HG03439 (cell line): ENCODE measurements around the gene BRD3.

Source experiments
- ATAC-seq: cut with Tn5 transposase; IDR thresholded peaks from one replicate; pipeline ENCODE4 v1.9.1; 2021; ENCODE audit warnings: mild to moderate bottlenecking, moderate library complexity; ENCODE audit not compliant: unreplicated experiment

The BRD3 gene

DNA sequence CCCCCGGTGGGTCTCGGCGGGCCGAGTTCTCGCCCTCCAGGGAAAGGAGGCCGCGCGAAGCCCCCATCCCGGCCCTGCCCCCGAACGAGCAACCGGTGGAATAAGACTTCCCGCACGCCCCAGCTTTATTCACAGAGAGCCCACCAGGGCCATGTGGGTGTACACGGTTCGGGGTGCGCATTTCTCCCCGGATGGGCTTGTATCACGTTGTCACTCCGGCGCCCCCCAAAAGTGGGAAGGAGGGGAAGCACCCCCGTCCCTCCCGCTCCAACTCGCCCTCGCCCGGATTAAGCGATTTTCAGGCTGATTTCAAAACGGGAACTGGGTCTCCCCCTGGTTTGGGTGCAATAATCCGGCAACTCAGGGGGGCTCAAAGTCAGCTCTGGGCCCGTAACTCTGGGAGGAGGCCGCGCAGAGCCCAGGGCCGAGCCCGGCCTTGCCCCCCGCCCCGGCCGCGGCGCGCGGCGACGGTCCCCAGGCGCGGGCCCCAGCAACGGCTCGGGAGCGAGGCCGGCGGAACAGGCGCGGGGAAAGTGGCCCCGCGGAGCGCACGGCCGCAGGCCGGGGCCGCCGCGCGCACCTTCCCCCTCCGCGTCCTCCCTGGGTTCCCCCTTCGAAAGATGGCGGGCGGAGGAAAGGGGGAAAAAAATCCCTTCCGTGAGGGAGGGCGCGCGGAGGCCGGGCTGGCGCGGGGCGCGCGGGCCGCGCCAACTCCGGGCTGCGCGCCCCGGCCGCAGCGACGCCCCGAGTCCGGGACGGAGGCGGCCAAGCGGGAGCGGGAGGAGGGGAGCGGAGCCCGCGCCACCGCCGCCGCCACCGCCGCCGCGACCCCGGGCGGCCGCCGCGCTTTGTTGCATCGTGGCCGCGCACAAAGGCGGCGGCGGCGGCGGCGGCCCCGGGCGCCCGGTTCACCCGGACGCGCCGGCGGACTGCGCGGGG is 644 bp downstream of the BRD3 start:
- ATAC-seq: peak; percentile 9

DNA sequence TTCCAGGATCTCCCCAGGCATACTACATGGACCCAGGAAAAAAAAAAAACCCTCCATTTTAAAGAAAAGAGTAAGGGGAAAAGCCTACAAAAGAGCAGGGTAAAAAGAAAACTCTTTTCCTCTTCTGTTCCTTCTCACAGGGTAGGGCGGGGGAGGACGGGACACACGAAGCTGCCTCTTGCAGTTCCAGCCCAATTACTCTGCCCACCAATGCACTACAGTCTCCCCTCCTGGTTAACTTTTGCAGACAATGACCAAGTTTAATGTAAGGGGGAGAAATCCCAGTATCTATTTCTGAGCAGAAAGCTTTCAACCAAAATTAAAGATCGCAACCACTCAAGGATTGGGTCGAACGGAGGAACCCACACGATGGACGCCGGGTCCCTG is 1.3 kb downstream of the BRD3 start:
- no peak for ATAC-seq

DNA sequence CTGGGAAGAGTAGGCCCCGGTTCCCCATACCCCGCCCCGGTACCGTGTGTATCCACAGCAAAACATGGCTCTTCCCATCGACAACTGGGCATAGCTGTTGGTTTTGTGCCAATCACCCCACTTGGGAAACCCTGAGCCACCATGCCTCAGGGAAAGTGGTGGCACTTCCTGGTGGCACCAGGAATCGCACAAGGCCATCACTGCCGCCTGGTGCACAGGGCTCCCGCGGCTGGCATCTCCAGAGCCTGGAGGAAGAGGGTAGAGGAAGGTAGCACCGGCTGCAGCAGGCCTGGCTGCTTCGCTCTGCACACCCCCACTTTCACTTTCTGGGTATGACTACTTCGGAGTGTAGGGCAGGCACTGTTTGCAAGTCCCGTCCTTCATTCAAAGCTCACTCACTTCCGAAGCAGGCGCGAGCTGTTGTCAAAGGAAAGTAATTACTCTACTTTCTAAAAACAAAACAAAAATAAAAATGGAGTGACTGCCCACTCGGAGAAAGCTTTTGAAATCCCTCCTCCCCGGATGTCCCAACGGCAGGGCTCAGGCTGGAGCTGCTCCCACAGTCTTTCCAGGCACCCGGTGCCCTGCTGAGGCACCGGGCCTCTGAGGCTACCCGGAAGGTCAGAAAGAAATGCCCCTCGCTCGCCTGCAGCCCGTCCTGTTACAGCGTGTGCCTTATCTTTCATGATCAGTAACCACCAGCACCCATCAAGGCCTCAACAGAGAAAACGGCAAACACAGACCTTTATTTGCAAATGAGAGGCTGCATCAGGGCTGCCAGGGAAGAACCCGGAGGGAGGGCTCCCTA is 2.0 kb downstream of the BRD3 start:
- ATAC-seq: no peak

DNA sequence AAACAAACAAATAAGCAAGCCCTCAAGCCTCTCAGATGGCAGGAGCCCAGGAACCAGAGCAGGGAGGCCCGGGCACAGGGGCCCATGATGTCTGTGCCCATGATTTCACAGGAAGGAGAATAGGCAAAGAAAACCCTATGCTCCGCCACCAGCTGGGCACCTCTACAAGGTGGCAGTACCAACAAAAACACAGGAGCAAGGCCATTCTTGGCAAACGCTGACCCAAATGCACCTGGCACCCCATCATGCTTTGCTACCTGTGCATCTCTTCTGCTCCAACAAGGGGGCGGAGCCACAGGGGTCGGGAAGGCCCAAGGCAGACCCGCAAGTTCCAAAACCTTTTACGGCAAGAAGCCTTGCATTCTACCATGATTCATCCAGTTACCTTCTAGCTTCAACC is 3.1 kb downstream of the BRD3 start:
- ATAC-seq: no peak

DNA sequence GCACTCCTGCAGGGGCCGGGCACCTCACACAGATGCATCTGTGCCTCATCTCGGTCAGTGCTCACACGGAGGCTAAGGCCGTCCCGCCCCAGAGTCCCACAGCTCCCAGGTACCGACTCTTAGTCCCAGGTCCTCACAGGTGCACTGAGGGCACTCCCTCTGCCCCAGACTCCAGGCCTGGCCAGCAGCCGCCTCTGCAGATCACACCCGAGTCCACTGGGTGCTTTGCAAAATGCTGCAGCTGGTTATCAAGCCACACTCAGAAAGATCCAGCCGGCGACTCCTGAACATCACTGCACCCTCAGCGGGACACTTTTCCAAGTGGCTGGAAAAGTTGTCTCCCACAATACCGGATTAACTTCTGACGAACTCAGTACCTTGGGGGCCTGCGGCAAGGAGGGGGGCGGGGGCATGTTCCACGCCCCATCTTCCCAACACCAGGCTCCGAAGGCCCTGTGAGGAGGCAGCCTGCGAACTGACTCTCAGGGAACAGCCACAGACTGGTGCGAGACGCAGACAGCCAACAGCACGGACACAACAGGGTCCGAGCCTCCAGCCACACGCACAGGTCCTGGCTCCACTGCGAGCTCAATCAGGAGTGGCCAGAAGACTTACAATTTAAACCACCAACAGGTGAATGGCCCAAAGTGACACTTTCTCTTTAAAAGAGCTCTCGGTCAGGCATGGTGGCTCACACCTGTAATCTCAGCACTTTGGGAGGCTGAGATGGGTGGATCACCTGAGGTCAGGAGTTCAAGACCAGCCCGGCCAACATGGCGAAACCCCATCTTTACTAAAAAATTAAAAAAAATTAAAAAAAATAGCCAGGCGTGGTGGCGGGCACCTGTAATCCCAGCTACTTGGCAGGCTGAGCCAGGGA is 4.0 kb downstream of the BRD3 start:
- ATAC-seq: no peak

DNA sequence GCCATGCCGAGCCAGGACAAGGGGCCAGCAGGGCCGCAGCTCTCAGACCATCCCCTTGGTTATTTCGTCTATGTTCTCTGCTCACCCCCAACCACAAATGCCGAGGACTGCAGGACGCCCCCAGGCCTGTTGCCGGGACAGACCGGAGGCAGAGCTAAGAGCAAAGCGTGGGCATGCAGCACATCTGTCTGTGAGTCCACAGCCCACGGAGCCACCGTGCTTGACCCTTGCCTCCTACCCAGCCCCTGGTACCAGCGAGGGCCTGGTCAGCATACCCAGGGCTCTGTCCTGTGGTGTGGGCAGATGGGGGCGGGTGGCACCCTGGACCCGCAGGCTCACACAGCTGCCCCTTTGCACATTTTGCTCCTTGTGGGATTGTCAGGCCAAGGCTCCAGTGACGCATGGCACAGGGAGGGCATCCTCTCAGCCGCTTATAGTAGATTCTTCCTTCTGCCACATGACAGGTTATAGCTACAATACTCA is 4.7 kb downstream of the BRD3 start:
- ATAC-seq: no peak

DNA sequence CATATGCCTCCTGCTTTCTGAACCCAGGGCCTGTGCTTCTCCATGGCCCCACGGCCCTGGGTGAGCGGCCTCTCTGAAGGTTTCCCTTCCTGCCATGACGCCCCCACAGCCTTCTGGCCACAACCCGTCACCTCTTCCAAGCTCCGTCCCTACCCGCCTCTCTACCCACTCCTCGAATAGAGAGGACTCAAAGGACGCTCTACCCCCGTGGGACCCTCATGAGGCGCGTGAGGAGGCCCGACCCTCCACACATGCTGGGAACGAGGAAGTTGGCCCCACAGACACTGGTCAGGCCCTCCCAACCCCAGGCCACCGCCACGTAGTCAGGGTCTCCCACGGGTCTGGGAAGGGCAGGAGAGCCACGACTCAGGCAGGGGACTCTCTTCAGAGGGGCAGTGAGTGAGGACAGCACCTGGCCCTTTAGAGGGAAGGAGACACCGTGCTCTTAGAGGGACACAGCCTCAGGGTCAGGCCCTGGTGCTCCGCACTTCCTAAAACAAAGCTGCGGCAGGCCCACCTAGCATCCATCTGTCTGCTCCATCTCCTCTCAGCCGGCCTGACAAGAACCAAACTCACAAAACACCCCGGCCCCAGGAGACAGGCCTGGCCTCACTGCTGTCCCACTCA is 5.3 kb downstream of the BRD3 start:
- ATAC-seq: no peak

DNA sequence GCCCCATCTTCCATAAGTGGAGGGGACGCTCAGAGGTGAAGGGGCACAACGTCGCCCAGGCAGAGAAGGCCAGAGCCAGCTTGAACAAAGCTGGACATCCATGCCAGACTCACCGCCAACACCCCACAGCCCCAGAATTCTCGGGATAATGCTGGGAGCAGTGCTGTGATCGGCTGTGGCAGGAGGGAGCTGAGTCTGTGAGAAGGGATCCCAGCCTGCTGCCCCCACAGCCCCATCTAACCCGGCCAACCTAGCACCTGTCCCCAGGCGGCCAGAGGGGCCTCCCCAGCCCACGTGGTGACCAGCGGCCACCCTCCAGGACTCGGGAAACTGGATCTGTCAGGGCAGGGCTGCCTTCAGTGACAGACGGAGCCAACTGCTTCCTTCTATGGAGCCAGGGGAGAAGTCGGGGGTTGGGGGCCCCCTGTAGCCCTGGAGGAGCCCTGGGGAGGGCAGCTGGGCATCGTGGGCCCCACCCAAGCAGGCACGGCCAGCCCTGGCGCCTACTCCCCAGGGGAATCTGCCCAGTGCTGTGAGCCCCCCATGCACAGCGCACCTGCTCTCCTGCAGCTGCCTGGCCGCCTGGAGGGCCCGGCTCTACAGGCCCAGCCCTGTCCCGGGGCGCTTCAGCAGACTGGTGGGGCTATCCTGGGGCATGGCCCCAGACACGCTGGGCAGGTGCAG is 6.0 kb downstream of the BRD3 start:
- ATAC-seq: no peak

DNA sequence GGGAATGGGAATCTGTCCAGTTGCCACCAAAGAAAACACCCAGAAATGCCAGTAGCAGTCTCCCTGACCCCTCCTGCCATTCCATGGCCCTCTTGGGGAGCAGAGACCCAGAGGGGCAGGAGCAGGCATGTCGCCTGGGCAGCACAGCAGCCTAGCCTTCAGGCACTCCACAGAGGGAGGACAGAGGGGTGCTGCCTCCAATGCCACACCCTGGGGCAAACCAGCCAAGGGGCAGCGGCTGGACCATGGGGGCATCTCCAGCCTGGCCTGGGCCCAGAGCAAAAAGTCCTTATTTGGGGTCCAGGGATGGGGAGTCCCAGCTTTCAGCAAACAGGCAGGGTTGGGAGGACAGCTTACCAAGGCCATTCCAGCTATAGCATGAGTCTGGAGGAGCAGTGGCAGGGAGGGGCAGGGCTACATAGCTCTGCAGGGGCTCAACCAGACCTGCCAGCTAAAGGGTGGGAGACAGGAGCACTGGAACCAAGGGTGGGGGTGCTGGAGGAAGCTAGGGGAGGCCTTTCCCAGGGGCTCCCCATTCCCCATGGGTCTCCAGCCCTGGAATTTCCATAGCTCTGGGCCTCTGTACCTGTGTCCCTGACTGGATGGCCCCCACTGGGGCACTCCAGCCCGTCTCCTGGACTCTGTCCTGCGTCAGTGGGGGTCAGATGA is 6.7 kb downstream of the BRD3 start:
- ATAC-seq: no peak

DNA sequence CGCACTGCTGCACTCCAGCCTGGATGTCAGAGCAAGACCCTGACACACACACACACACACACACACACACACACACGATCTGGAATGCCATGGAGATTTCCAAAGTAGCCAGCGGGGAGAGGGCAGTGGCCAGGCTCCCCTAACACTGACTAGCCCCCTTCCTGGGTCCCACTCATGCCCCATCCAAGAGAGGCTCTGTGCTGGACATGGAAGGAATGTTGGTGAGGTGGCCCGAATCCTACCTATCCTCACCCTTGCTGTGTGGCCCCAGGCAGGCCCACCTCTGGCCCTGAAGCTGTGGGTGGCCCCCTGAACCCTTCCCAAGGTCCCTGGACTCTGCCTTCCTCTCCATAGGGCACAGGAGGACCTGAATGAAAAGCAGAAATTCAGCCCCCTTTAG is 7.3 kb downstream of the BRD3 start:
- no peak for ATAC-seq

DNA sequence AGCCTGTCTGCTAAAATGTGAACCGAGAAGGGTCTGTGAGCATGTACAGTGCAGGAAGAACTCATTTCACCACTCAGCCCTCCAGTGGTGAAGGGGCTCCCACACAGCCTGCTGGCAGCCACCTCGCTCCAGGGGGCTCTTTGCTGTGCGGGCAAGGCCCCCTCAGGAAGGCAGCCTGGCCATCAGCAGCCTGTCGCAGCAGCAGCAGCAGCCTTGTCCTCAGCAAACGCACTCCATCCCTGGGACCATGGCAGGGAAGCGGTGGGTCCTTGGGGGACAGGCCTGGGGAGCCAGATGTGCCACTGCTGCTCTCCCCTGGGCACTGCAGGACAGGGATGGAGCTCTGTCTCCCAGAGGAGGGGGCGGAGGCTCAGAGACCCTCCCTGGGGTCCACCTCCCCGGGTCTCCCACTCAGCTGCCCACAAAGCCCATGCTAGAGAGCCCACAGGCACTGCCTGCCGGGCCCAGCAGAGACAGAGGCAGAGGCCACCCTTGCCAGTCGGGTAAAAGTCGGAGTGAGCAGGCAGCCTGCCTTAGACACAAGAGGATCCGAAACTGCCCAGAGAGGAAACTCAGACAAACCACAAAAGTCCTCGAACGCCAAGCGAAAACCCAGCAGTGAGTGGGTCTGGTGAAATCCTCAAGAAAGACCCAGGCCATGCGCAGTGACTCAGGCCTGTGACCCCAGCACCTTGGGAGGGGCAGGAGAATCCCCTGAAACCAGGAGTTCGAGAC is 8.0 kb downstream of the BRD3 start:
- peak; percentile 52 for ATAC-seq

DNA sequence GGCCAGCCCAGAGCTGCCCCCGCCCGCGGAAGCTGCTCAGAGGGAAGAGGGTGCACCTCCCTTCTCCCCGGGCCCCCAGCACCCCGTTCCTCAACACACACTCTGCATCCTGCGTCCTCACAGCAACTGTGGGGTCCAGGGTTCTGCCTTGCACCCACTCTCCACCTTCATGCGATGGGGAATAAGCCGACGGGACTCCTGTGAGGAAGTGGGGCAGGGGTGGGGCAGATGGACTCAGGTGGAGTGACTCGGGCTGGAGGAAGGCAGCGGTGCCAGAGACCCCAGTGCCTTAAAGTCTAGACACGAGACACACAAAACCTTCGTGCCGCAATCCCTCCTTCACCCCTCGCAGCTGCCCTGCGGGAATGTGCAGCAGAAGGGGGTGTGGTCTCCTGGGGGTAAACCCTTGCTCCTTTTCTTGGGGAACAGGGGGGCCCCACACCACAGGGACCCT is 8.6 kb downstream of the BRD3 start:
- ATAC-seq: no peak

DNA sequence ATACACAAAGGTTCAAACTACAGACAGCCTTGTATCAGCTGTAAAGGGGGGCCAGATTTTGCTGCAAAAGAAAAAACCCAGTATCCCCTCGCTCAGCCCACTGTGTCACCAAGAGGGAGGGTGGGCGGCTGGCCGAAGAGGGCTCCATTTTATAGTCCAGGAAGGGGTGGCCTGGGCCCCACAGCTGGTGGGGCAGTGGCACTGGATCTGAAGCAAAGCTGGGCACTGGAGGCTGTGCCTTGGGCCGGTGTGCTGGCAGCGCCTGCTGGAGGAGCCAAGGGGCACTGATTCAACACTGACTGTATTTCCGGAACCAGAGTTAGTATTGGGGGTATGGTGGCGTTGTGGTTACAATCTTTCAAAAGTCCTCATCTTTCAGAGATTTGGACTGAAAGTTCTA is 9.1 kb downstream of the BRD3 start:
- ATAC-seq: no peak

DNA sequence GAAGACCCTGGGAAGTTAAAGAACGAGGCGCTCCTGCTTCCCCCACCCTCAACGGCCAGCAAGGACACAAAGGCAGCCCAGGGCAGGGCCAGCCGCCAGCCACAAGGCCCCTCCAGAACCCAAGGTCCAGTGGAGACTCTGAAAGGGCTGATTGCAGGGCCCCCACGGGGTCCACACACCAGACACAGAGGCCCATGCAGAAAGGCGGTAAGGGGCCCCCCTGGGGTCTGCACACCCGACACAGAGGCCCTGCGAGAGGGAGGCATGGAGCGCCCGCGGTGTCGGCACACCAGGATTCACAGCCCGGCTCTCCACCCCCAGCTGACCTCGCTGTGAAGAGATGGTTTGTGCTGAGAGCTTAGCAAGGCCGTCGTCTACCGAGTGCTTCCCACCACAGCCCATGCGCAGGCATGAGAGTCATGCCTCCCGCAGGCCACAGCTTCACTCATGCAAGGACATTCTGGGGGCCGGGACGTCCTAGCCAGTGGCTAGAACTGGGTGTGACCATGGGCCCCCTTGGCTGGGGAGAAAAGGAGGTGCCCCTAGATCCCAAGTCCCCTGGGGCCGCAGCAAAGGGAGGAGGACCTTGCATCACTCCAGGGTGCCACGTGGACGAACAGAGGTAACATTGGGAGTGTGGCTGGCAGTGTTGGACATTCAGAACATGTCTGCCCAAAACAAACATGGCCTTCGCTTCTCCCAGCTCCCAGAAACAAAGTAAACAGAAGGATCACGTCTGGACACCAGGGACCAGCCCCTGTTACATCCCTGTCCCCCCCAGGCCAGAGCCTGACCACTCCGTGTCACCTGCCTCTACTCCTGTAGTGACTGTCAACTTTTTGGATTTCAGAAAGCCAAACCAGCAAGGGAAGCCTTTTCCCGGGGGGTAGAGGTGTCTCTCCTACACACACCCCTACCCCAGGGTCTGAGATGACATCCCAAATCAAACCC is 9.8 kb downstream of the BRD3 start:
- no peak for ATAC-seq

DNA sequence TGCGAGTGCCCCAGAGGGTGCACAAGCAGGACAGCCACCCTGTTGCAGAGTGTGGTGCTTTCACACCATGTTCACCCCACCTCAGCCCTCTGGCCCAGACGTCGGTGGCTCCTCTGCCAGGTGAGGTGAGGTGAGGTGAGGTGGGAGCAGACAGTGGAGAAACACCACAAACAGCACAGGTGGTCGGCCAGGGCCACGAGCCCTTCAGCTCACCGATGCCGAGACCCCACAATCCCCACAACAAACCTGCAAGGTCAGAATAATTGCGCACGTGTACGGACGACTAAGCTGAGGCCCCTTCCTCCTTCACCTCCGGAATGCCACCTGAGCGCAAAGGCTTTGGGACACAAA is 10.5 kb downstream of the BRD3 start:
- no peak for ATAC-seq

DNA sequence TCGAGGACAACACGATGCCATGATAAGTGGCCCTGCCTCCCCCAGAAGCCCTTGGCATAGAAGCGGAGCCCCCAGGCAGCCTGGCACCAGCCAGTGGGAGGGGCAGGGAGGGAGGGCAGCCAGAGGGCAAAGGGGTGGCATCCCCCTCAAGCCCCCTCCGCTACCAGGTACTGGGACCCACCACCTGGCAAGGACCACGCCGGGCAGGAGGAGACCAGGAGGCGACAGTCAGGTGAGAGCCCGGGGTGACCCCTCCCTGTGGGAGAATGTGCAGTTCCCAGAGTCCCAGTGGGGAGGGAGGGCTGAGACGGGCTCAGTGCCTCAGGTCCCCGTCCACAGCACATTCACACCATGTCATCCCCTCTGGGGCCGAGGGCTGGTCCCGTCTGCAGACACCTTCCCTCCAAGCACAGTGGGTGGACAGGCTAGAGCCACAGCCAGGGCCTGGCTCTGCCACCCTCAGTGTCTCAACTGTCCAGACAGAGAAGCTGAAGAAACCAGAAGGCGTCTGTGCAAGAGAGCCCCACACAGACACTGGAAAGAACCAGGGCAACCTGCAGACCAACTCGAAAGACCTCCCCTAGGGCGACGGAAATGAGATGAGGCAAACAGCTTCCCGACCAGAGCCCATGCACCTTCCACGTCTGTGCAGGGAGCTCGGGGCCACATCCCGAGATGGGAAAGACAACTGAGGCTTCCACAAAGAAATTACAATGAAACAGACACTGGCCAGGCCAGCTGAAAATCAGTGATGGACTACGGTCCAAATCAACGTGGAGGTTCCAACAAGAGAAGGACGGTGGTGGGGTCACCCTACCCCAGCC is 11.1 kb downstream of the BRD3 start:
- no peak for ATAC-seq

DNA sequence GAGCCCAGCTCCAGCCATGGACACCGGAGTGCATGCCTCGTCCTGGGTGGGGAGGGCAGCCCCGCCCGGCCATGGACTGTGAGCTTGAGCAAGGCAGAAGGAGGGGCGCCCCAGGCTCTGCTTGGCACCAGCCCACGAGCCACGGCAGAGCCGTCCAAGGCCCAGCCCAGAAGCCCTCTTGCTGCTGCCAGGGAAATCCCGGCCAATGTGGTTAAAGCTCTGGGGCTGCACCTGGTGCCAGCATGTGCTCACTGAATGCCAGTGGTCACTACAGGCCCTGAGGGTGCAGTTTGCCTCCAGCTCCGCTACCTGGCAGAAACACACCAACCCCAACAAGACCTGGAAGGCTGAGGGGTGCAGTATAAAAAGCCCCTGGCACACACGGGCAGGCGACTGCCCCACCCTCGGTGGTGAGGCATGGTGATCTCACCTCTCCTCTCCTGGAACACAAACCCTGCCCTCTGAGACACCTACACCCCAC is 11.8 kb downstream of the BRD3 start:
- ATAC-seq: no peak
